AG09309 (cell line): ENCODE measurements around the gene SORBS2.

ENCODE experiments used
- DNase-seq: peaks from one replicate; pipeline ENCODE4 v3.0.0-alpha.2; 2010; ENCODE audit warnings: low read depth
- H3K4me3 ChIP-seq: 2 replicates; pipeline ENCODE4 v1.5.1; 2011; ENCODE audit warnings: mild to moderate bottlenecking, low read depth, low read length, moderate library complexity; ENCODE audit not compliant: control insufficient read depth
- TF ChIP-seq, protein P1 (sequence below): IDR thresholded peaks from 2 replicates; pipeline ENCODE4 v1.5.1; 2011; ENCODE audit warnings: mild to moderate bottlenecking, low read depth, low read length, inconsistent platforms; ENCODE audit not compliant: insufficient read depth, control insufficient read depth; ENCODE audit errors: missing control alignments

SORBS2 gene

DNA sequence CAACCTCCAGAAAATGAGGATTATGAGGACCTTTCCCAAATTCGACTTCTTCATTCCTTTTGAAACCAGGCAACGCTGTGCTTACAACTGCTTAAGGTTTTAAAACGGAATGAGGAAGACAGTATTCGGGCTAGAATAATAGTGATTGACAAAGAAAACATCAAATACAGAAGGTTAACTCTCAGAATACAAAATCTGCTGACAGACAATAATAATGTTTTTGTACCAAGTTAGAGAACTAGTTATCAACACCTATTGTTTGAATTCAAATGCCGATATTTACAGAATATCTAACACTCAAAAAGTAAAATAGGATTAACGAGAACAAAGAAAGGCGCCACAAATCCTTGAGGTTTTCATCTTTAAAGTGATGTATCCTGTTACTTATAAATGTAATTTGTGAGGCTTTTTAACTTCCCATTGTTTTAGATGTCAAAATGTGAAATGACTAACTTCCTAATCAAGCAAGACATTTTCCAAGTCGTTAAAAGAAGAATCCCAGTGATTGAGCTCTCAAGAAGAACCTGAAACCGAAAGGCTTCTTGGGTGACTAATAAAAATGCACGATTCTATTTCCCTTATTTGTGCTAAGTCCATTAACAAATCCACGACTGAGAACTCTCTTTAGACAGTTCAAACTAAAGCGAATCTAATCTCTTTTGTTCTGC is 118.3 kb downstream of the SORBS2 start:
- TF ChIP-seq, protein P1, sequence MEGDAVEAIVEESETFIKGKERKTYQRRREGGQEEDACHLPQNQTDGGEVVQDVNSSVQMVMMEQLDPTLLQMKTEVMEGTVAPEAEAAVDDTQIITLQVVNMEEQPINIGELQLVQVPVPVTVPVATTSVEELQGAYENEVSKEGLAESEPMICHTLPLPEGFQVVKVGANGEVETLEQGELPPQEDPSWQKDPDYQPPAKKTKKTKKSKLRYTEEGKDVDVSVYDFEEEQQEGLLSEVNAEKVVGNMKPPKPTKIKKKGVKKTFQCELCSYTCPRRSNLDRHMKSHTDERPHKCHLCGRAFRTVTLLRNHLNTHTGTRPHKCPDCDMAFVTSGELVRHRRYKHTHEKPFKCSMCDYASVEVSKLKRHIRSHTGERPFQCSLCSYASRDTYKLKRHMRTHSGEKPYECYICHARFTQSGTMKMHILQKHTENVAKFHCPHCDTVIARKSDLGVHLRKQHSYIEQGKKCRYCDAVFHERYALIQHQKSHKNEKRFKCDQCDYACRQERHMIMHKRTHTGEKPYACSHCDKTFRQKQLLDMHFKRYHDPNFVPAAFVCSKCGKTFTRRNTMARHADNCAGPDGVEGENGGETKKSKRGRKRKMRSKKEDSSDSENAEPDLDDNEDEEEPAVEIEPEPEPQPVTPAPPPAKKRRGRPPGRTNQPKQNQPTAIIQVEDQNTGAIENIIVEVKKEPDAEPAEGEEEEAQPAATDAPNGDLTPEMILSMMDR = no peak
- no peak for DNase-seq
- no peak overlapping the region for H3K4me3 ChIP-seq

DNA sequence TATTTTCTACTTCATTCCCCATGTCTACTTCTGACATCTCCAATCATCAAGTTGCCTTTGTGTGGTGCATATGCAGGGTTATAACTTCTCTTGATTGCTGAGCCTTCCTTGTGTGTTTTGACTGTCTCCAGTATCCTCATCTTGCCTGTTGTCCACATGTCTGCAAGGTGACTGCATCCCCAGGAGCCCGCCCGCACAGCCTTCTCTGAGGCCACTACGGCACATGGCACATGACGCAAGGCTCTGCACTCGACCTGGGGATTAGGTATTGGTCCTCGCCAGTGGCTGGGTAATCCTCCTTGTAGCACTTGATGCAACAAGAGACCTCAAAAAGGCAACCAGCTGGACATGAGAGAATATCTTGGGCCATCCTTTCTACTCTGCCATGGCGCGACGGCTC is 122.6 kb downstream of the SORBS2 start:
- TF ChIP-seq, protein P1 = no peak
- DNase-seq = no peak
- no peak overlapping the region for H3K4me3 ChIP-seq

DNA sequence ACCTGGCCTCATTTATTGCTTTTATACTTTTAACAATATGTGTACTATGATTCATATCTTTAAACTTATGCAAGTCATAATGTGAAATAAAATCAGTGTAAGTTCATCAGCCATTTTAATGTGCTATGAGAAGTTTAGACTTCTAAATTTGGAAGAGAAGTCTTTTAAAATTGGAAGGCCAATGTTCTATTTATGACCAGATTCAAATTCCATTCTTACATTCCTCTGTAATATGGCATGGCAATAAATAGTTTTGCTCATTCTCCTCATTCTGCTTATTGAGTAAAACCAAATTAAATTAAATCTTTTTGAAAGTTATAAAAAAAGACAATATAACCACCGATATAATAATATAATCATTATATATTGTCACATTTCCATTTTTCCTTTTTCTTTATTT is 126.2 kb downstream of the SORBS2 start:
- TF ChIP-seq, protein P1 = no peak
- H3K4me3 ChIP-seq = no peak overlapping the region
- no peak for DNase-seq

- no peak overlapping the region for H3K4me3 ChIP-seq
- no peak for DNase-seq
- TF ChIP-seq, protein P1 = no peak
Measured at GRCh38 chr4:185683896-185684295, 128.1 kb downstream of the SORBS2 start.

DNA sequence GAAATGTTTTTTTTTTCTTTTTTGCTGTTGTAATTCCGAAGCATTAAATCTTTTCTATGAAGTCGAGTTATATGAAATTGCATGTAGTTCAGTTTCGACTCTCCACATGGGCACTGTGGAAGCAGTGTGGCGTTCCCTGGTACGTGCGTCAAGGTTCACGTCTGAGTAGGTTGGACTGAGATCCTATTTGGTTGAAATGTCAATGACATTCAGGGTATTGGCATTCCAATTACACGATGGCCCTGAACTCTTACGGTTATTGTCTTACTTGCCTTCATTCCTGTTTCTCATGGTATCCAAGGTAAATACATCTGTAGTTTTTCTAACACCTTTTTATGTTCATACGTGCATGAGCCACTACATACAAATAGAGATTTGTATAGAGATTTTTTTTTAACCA is 128.8 kb downstream of the SORBS2 start:
- no peak for DNase-seq
- TF ChIP-seq, protein P1 = no peak
- H3K4me3 ChIP-seq = no peak overlapping the region

- H3K4me3 ChIP-seq = no peak overlapping the region
- TF ChIP-seq, protein P1 = no peak
Measured at GRCh38 chr4:185682236-185682635, 129.8 kb downstream of the SORBS2 start.

More at GRCh38 chr4:185682236-185682635, 129.8 kb downstream of the SORBS2 start:
- peak; percentile 16 for DNase-seq
